Fibroblast of skin of abdomen (primary cell): Measurements from ENCODE around the gene RHCG.

ENCODE experiments used
- DNase-seq: peaks from one replicate; pipeline ENCODE4 v3.0.0-alpha.2; 2013

Gene RHCG

GRCh38 chr15:89502867-89503595 is 6.6 kb upstream of the RHCG start:
- no peak for DNase-seq

GRCh38 chr15:89501646-89502045 is 5.3 kb upstream of the RHCG start:
- no peak for DNase-seq

GRCh38 chr15:89500397-89501270 is 4.3 kb upstream of the RHCG start:
- DNase-seq, result no peak

GRCh38 chr15:89499156-89499555 is 2.8 kb upstream of the RHCG start:
- no peak for DNase-seq

GRCh38 chr15:89498574-89498906 is 2.2 kb upstream of the RHCG start:
- no peak for DNase-seq

- no peak for DNase-seq
These were observed 848 bp upstream of the RHCG start for GRCh38 chr15:89497231-89497630.

GRCh38 chr15:89495638-89496145 is 691 bp downstream of the RHCG start:
- DNase-seq, result no peak

GRCh38 chr15:89494941-89495637 is 1.3 kb downstream of the RHCG start:
- DNase-seq, result no peak

GRCh38 chr15:89494031-89494430 is 2.4 kb downstream of the RHCG start:
- no peak for DNase-seq

- DNase-seq, result no peak
These were observed 3.3 kb downstream of the RHCG start for GRCh38 chr15:89492934-89493631.

GRCh38 chr15:89492111-89492641 is 4.2 kb downstream of the RHCG start:
- no peak for DNase-seq

GRCh38 chr15:89490814-89491315 is 5.5 kb downstream of the RHCG start:
- DNase-seq, result no peak

GRCh38 chr15:89490081-89490813 is 6.1 kb downstream of the RHCG start:
- no peak for DNase-seq

- no peak for DNase-seq
These were observed 7.0 kb downstream of the RHCG start for GRCh38 chr15:89489376-89489775.

- DNase-seq, result no peak
These were observed 8.6 kb downstream of the RHCG start for GRCh38 chr15:89487791-89488190.

- no peak for DNase-seq
These were observed 9.7 kb downstream of the RHCG start for GRCh38 chr15:89486726-89487050.

GRCh38 chr15:89483079-89483478 is 13.3 kb downstream of the RHCG start:
- DNase-seq, result no peak

GRCh38 chr15:89482139-89482538 is 14.2 kb downstream of the RHCG start:
- DNase-seq, result no peak

GRCh38 chr15:89480505-89480904 is 15.9 kb downstream of the RHCG start:
- no peak for DNase-seq

- no peak for DNase-seq
These were observed 17.2 kb downstream of the RHCG start for GRCh38 chr15:89479173-89479572.

- no peak for DNase-seq
These were observed 18.8 kb downstream of the RHCG start for GRCh38 chr15:89477411-89478242.
